ENCODE results near the gene PRDX1.
"Not testable (repeated sequence)": the region's sequence is repeated elsewhere in the genome, so short reads cannot be mapped to it uniquely, and the experiment has no call there.

DNA sequence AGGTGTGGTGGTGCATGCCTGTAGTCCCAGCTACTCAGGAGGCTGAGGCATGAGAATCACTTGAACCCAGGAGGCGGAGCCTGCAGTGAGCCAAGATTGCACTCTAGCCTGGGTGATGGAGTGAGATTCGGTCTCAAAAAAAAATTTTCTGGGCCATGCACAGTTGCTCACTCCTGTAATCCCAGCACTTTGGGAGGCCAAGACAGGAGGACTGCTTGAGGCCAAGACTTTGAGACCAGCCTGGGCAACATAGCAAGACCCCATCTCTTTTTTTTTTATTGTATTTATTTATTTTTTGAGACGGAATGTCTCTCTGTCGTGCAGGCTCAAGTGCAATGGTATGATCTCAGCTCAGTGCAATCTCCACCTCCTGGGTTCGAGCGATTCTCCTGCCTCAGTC is 47.5 kb downstream of the PRDX1 start:
- not testable (repeated sequence) for TF ChIP-seq CTCF, POLR2AphosphoS5, POLR2A (IDR thresholded peaks at IDR 0.05)
